A673 (cell line): ENCODE data around the gene ACTR3.

ENCODE experiments used
- EZH2 ChIP-seq: fragments of 200-600 bp; sonication (generic); IDR thresholded peaks from 2 replicates; pipeline ENCODE4 v1.6.1; 2017; ENCODE audit warnings: borderline replicate concordance, low read depth, mild to moderate bottlenecking, mixed read lengths, antibody characterized with exemption, low read length; ENCODE audit not compliant: poor library complexity, severe bottlenecking
- TF ChIP-seq, protein P1 (sequence below): fragments of 300-800, 200-600 bp; sonication (generic); conservative IDR thresholded peaks from 2 replicates; pipeline ENCODE4 v1.5.1; 2017; ENCODE audit warnings: low read depth, mild to moderate bottlenecking, antibody characterized with exemption, low read length, moderate library complexity, mixed read lengths

DNA sequence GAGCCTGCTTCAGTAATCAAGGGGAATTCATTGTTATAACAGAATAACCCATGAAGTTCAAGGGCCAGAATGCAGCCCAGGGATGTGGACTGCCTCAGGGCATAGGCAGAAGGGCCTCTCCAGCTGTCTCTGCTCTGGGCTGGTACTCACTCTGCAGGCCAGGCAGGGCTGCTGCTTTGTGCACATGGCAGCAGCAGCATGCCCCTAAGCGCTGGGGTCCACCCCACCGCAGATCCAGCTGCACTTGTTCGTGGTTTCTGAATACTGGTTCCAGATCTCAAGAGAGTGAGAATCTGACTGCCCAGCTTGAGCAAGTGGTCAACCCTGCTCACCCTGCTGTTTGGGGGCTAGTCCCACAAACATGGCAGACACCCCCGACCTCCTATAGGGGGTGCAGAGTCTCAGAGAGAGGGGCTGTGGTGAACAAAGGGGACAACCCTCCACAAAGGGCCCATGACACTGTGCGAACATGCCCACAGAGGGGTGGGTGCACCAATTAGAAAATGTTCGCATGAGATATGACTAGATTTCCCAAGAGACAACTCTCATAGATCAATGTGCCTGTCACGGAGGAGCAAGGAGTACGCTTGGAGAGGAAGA is 87.3 kb downstream of the ACTR3 start:
- TF ChIP-seq, protein P1, sequence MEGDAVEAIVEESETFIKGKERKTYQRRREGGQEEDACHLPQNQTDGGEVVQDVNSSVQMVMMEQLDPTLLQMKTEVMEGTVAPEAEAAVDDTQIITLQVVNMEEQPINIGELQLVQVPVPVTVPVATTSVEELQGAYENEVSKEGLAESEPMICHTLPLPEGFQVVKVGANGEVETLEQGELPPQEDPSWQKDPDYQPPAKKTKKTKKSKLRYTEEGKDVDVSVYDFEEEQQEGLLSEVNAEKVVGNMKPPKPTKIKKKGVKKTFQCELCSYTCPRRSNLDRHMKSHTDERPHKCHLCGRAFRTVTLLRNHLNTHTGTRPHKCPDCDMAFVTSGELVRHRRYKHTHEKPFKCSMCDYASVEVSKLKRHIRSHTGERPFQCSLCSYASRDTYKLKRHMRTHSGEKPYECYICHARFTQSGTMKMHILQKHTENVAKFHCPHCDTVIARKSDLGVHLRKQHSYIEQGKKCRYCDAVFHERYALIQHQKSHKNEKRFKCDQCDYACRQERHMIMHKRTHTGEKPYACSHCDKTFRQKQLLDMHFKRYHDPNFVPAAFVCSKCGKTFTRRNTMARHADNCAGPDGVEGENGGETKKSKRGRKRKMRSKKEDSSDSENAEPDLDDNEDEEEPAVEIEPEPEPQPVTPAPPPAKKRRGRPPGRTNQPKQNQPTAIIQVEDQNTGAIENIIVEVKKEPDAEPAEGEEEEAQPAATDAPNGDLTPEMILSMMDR: no peak
- TF ChIP-seq EZH2: no peak
